ENCODE measurements around the gene POLE2. TPM values are rescaled to one million over a fixed set of nuclear protein-coding genes. Genes with fewer than 3 reads are reported as not detected.

POLE2 gene
- 1 to 10 TPM in 2 of 4 donors, under 1 TPM in 2; 0.65 to 2.0 (median 0.90) TPM for total RNA-seq

- TF ChIP-seq CTCF (IDR thresholded peaks at IDR 0.05; ENCODE audit: low read depth): no peak
Measured at GRCh38 chr14:49687942-49688700, at the start of gene POLE2. Gene POLE2, minus strand, starts transcription at chr14:49688214. Its CDS starts 11 bp downstream, at chr14:49688203.

- TF ChIP-seq CTCF (IDR thresholded peaks at IDR 0.05; ENCODE audit: low read depth): no peak
Measured at GRCh38 chr14:49733836-49734235, 45.8 kb upstream of the POLE2 start.

GRCh38 chr14:49732896-49733295, 44.9 kb upstream of the POLE2 start:
- TF ChIP-seq CTCF (IDR thresholded peaks at IDR 0.05; ENCODE audit: low read depth): no peak

- no peak for TF ChIP-seq CTCF (IDR thresholded peaks at IDR 0.05; ENCODE audit: low read depth)
Measured at GRCh38 chr14:49727171-49727570, 39.2 kb upstream of the POLE2 start.

- no peak for TF ChIP-seq CTCF (IDR thresholded peaks at IDR 0.05; ENCODE audit: low read depth)
Measured at GRCh38 chr14:49720744-49721143, 32.7 kb upstream of the POLE2 start.

GRCh38 chr14:49703965-49704364, 16.0 kb upstream of the POLE2 start:
- no peak for TF ChIP-seq CTCF (IDR thresholded peaks at IDR 0.05; ENCODE audit: low read depth)

GRCh38 chr14:49702725-49703124, 14.7 kb upstream of the POLE2 start:
- TF ChIP-seq CTCF (IDR thresholded peaks at IDR 0.05; ENCODE audit: low read depth): no peak

All from subcutaneous adipose tissue (tissue), 4 donors.